Measurements from ENCODE around the gene GRIN2C. TPM values are rescaled to one million over a fixed set of nuclear protein-coding genes. Genes with fewer than 3 reads are reported as not detected.

GRIN2C gene
- total and polyA plus RNA-seq, 9 of the 15 experiments (the other 6 are each of a cell fraction or from before 2014, with no cell fraction given), result under 0.01 to 0.33 (median 0.10) TPM; not detected in 2

DNA sequence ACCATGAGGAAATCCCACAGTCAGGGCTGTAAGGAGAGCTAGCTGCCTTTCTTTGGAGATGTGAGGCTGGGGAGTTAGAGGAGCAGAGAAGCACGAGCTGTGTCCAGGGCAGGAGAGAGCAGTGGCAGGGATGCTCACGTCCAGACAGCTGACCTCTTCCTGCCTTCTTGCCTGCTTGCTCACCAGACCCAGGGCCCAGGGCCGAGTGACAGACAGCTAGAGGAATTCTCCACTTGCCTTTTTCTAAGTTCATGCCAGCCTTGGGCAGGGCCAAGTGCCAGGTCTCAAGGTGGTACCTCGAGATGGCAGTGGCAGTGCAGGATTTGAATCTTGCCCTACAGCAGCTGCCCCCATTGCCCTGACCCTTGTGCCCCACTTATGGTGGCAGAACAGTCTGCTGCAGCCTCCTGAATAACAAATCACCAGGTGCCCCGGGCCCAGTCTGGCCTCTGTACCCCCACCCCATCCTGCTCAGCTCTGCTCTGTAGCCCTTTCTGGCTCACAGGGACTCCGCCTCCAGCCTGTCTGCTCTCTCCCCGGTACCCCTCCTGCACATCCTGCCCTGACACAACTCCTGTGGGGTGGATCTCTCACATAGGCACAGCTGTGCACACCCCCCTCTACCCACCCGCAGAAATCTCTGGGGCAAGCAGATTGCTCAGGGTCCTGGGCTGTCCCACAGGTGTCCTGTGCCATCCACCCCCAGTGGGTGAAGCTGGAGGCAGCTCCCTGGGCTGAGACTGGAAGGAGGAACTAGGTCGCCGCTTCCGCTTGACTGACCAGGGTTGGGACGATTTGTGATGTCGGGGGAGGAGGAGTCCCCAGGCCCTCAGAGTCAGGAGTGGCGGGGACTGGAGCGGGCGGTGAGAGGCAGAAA lies 25.9 kb downstream of the GRIN2C start:
- in situ Hi-C loops (cut with MboI), result no loop called here

More for the DNA sequence above, 25.9 kb downstream of the GRIN2C start:
- FAIRE-seq (no peak), DNase-seq (ENCODE audit: extremely low read depth in 1 of 4, low spot score in 3 of 4) (no peak), ATAC-seq (peak; percentile 45)
- H3K4me2 ChIP-seq (ENCODE audit: insufficient read depth, low read length), result no peak overlapping the region
- H3K9me3 ChIP-seq (replicated peaks; ENCODE audit: control insufficient read depth, insufficient read depth, low read depth, low read length), result no peaks in the 10 kb centered on the region
- H3K27ac ChIP-seq (ENCODE audit: extremely low read depth, low read depth, low read length), result no peak overlapping the region
- H4K20me1 ChIP-seq (replicated peaks; ENCODE audit: control insufficient read depth, insufficient read depth, low read length), result peaks cover 7% of the 10 kb centered on the region; the same call in 1 of the 2 replicates
- no peak overlapping the region for H3K4me3 ChIP-seq
- peaks cover 3 to 43% of the 10 kb centered on the region in 2 experiments; a peak in 3 of 5 replicates for H3K4me1 ChIP-seq (replicated peaks in 1 of 2; ENCODE audit: control insufficient read depth in 2 of 2, insufficient read depth in 2 of 2, low read length in 2 of 2)
- intact Hi-C loops (cut with micrococcal nuclease), result no loop called here
- no peaks in the 10 kb centered on the region for H3K27me3 ChIP-seq (ENCODE audit: control insufficient read depth in 2 of 2, insufficient read depth in 2 of 2, low read length in 2 of 2)
- ChIA-PET POLR2A (interaction anchor here (0.6 to 1.5 kb wide), 5 partner anchors 9 to 39 kb away, joined by 3 to 4 read pairs (median 3); partner anchors contain the start of gene FDXR), CTCF (ENCODE audit: low intra/inter-chr PET ratio) (no interaction called here)
- H3K36me3 ChIP-seq (ENCODE audit: control insufficient read depth, insufficient read depth, low read length), result no peaks in the 10 kb centered on the region
- no peaks in the 10 kb centered on the region for H3K79me2 ChIP-seq (ENCODE audit: control insufficient read depth, insufficient read depth, low read length)
- TF ChIP-seq KAT8 (IDR thresholded peaks at IDR 0.05; ENCODE audit: low read depth), result no peak
- no peak for TF ChIP-seq CREB3L1 (IDR thresholded peaks at IDR 0.05; ENCODE audit: borderline replicate concordance, low read depth)
- TF ChIP-seq UBTF (IDR thresholded peaks at IDR 0.05; ENCODE audit: borderline replicate concordance in 1 of 2, low read depth in 2 of 2, low read length in 2 of 2), result no peak
- no peak for TF ChIP-seq ZKSCAN1 (IDR thresholded peaks at IDR 0.05; ENCODE audit: low read depth, low read length)
- TF ChIP-seq ZBTB17 (CRISPR knock-in tag; IDR thresholded peaks at IDR 0.05), result no peak
- no peak for TF ChIP-seq ZNF324 (CRISPR knock-in tag; IDR thresholded peaks at IDR 0.05)
- no peak for TF ChIP-seq POLR2G (IDR thresholded peaks at IDR 0.05; ENCODE audit: low read depth, low read length)
- TF ChIP-seq, protein P1, sequence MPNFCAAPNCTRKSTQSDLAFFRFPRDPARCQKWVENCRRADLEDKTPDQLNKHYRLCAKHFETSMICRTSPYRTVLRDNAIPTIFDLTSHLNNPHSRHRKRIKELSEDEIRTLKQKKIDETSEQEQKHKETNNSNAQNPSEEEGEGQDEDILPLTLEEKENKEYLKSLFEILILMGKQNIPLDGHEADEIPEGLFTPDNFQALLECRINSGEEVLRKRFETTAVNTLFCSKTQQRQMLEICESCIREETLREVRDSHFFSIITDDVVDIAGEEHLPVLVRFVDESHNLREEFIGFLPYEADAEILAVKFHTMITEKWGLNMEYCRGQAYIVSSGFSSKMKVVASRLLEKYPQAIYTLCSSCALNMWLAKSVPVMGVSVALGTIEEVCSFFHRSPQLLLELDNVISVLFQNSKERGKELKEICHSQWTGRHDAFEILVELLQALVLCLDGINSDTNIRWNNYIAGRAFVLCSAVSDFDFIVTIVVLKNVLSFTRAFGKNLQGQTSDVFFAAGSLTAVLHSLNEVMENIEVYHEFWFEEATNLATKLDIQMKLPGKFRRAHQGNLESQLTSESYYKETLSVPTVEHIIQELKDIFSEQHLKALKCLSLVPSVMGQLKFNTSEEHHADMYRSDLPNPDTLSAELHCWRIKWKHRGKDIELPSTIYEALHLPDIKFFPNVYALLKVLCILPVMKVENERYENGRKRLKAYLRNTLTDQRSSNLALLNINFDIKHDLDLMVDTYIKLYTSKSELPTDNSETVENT (CRISPR knock-in tag; IDR thresholded peaks at IDR 0.05), result no peak
- TF ChIP-seq RBM34 (IDR thresholded peaks at IDR 0.05; ENCODE audit: borderline replicate concordance, insufficient read depth, low read length), result no peak
- no peak for TF ChIP-seq NFYB (IDR thresholded peaks at IDR 0.05; ENCODE audit: extremely low read depth, insufficient read length)
- TF ChIP-seq MTA1 (IDR thresholded peaks at IDR 0.05; ENCODE audit: borderline replicate concordance), result no peak
- peak overlapping the region in 1 of 2 experiments; percentile 40; a peak in 1 of 4 replicates for H3K9ac ChIP-seq (ENCODE audit: insufficient read depth in 1 of 2, low read depth in 2 of 2, low read length in 2 of 2)
- no TSS peak for BruUV-seq (replicated peaks)
- H2AFZ ChIP-seq (ENCODE audit: low read depth, low read length), result no peak overlapping the region
- 34% methylated on average over 10 of the region's 16 CpGs for WGBS (ENCODE audit: insufficient coverage, low coverage, missing lambda C conversion rate)
- no peaks in the 10 kb centered on the region for H3K9me1 ChIP-seq (ENCODE audit: control insufficient read depth, insufficient read depth, low read length)

All from K562 (cell line).